Retinal pigment epithelial cell (primary cell): ENCODE measurements around the gene MGP.

Source experiments
- DNase-seq: peaks from one replicate; pipeline ENCODE4 v3.0.0-alpha.2; 2010; ENCODE audit warnings: low read depth
- H3K4me3 ChIP-seq: 2 replicates; pipeline ENCODE4 v1.5.1; 2011; ENCODE audit warnings: mild to moderate bottlenecking, low read length, control low read depth, moderate library complexity
- TF ChIP-seq, protein P1 (sequence below): conservative IDR thresholded peaks from 2 replicates; pipeline ENCODE4 v1.5.1; 2011; ENCODE audit warnings: low read depth, low read length, control low read depth, inconsistent platforms

The MGP gene

DNA sequence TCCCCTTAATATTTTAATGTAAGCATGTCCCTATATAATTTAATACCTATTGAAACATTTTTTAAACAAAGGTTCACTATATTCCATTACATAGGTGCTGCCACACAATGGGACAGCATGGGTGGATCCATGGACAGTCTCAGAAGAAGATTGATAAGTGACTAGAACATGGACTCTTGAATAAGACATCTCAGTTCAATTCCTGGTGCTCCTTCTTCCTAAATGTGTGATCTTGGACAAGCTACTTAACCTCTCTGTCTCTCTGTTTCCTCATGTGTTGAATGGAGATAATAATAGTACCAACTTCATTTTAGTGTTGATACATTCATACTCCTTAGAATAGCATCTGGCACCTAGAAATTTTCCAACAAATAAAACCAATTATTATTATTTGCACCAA is 41.3 kb downstream of the MGP start:
- TF ChIP-seq, protein P1, sequence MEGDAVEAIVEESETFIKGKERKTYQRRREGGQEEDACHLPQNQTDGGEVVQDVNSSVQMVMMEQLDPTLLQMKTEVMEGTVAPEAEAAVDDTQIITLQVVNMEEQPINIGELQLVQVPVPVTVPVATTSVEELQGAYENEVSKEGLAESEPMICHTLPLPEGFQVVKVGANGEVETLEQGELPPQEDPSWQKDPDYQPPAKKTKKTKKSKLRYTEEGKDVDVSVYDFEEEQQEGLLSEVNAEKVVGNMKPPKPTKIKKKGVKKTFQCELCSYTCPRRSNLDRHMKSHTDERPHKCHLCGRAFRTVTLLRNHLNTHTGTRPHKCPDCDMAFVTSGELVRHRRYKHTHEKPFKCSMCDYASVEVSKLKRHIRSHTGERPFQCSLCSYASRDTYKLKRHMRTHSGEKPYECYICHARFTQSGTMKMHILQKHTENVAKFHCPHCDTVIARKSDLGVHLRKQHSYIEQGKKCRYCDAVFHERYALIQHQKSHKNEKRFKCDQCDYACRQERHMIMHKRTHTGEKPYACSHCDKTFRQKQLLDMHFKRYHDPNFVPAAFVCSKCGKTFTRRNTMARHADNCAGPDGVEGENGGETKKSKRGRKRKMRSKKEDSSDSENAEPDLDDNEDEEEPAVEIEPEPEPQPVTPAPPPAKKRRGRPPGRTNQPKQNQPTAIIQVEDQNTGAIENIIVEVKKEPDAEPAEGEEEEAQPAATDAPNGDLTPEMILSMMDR, result no peak
- H3K4me3 ChIP-seq, result no peak overlapping the region
- no peak for DNase-seq

DNA sequence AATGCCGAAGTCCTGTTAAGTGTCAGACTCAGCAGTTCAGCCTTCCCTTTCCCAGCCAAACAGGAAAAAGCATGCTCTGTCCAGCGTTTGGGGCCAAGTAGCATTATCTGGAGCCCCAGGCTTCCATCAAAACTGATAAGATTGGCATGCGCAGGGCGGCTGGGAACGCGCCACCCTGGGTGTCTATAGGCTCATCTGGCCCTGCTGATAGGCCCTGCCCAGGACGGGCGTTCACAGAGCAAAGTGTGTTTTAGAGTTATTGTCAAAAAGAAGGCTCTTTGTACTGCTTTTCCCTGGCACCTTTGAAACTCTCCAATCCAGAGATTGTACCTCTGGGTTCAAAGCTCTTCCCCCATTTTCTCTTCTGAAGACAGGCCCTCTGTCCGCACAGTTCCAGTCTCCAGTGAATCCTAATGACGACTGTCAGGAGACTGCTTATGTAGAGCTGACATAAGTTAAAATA is 42.2 kb downstream of the MGP start, which contains the start of gene ART4:
TSS of gene ART4 (minus strand) at position 102 of the 463 bp plus-strand sequence. CDS start 413 bp downstream, outside the sequence.
- no peak for DNase-seq
- H3K4me3 ChIP-seq, result no peak within 1 kb of the TSS
- TF ChIP-seq, protein P1, result no peak

DNA sequence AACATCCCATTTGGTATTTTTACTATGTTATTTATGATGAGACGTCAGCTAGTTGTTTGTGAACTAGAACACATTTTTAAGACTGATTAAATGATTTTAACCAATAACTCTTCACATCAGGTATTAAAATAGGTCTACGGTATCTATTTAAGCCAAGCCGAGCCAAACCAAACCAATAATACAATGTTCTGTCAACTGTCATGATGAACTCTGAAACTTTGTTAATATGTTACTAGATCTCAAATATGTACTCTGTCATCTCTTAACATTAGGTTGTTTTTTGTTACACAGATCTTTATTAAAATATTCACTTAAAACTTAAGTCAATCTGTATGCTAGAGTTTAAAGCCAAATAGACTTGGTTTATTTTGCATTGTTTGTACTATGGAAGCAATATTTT is 43.3 kb downstream of the MGP start:
- no peak overlapping the region for H3K4me3 ChIP-seq
- no peak for DNase-seq
- TF ChIP-seq, protein P1, result no peak

DNA sequence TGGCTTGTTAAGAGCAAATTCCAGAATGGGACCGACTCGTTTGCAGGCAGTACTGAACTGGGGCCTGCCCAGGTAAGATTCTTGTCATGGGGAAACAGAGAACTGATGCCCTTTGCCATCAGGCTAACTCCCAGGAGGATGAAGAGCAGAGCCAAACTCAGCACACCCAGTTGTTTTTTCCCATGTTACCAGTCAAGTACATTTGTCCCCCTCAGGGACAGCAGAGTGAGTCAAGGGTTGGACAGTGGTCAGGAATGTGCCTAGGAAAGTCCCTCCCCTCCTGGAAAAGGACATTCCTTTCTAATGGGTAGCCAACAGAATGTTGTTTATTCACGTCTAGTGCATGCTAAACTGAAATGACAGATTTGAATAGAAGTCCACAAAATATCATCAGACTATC is 43.9 kb downstream of the MGP start:
- TF ChIP-seq, protein P1, result no peak
- H3K4me3 ChIP-seq, result no peak overlapping the region
- no peak for DNase-seq

DNA sequence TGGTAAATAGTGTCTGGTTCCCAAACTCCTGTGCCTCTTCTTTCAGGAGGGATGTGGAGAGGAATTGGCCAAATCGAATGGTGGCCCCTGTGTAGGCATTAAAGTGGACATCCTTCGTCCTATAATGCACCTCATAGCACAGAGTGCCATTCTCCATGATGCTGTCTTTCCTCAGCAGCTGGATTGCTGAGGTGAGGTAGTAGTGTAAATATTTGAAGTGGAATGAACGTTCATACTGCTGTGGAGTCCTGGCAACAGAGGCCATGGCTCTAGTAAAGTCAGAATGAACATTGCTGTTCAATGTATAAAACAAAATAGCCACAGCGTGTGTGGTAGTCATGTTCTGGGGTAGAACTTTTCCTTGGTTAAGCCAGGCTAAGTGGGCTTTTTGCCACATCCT is 45.0 kb downstream of the MGP start:
- no peak overlapping the region for H3K4me3 ChIP-seq
- TF ChIP-seq, protein P1, result no peak
- no peak for DNase-seq

DNA sequence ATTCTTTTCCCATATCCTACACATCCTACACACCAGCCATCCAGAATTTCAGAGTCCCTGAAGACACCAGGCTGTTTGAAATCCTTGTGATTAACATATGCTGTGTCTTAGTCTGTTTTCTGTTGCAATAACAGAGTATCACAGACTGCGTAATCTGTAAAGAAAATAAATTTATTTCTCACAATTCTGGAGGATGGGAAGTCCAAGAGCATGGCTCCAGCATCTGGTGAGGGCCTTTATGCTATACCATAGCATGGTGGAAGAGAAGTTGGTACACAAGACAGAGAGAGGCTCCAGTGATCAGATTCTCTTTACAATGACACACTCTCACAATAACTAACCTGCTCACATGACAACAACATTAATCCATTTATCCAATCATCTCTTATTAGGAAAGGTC is 46.4 kb downstream of the MGP start:
- TF ChIP-seq, protein P1, result no peak
- DNase-seq, result no peak
- no peak overlapping the region for H3K4me3 ChIP-seq

DNA sequence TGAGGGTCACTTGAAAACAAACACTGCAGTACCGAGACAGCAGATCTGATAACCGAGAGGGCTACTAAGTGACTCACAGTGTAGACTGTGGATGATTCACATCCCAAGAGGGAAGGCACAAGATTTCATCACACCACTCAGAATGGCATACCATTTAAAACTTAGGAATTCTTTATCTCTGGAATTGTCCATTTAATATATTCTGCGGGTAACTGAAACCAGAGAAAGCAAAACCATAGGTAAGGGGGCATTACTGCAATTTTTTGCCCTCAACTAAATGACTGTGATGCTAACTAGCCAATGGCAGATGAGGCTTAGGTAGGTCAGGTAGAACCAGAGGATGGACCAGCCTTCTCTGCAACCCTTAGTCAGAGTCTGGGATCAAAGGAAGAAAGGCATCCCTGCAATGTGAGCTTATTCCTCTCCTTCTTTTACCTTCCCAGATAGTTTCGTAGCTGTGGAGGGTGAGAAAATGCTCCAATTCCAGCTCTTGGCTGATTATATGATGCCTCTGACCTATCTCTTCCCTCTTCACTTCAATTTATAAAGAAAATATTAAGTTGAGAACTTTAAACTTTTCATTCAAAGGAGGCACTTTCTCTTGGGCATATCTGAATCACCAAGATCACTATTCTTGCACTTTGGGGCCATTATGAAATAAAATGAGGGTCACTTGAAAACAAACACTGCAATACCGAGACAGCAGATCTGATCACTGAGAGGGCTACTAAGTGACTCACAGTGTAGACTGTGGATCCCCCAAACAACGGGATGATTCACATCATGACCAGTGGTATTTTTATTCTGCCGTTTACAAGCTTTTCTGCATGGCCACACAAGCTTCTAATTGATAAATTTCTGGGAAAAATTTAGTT is 49.1 kb downstream of the MGP start:
- H3K4me3 ChIP-seq, result no peak overlapping the region
- TF ChIP-seq, protein P1, result no peak
- DNase-seq, result no peak
